Measurements from ENCODE around the gene GNA12. TPM values are rescaled to one million over a fixed set of nuclear protein-coding genes. Genes with fewer than 3 reads are reported as not detected.

Gene GNA12
- total RNA-seq, 2 experiments from 2014 or later, result 14.4 to 18.6 TPM

GRCh38 chr7:2796358-2797352, 47.5 kb downstream of the GNA12 start:
- no peak overlapping the region for H3K4me3 Mint-ChIP-seq
- DNase-seq, result no peak
- ATAC-seq, result no peak
- H3K27me3 Mint-ChIP-seq, result no peaks in the 10 kb centered on the region
- CTCF ChIA-PET, result no interaction called here
- no peaks in the 10 kb centered on the region for H3K9me3 Mint-ChIP-seq (ENCODE audit: low read depth)
- no peak overlapping the region for H3K27ac Mint-ChIP-seq
- H3K36me3 Mint-ChIP-seq, result peaks cover 10% of the 10 kb centered on the region
- H3K4me1 Mint-ChIP-seq, result peaks cover 14% of the 10 kb centered on the region

GRCh38 chr7:2795906-2796305, 48.2 kb downstream of the GNA12 start:
- ATAC-seq, result no peak
- H3K27ac Mint-ChIP-seq, result no peak overlapping the region
- DNase-seq, result no peak
- H3K4me1 Mint-ChIP-seq, result peaks cover 6% of the 10 kb centered on the region
- H3K27me3 Mint-ChIP-seq, result no peaks in the 10 kb centered on the region
- H3K4me3 Mint-ChIP-seq, result no peak overlapping the region
- peaks cover 10% of the 10 kb centered on the region for H3K36me3 Mint-ChIP-seq
- CTCF ChIA-PET, result interaction anchor here (0.7 kb wide), 1 partner anchor 8 kb away, joined by 5 read pairs; no protein-coding TSS in a partner anchor
- H3K9me3 Mint-ChIP-seq (ENCODE audit: low read depth), result no peaks in the 10 kb centered on the region

GRCh38 chr7:2794836-2795636, 49.1 kb downstream of the GNA12 start:
- Mint-ChIP-seq H3K27ac (no peak overlapping the region), H3K27me3 (no peaks in the 10 kb centered on the region), H3K4me3 (no peak overlapping the region), H3K36me3 (peaks cover 10% of the 10 kb centered on the region), H3K4me1 (peaks cover 2% of the 10 kb centered on the region), H3K9me3 (ENCODE audit: low read depth) (no peaks in the 10 kb centered on the region)
- CTCF ChIA-PET, result interaction anchor here (0.7 to 1.3 kb wide), 2 partner anchors 9 to 62 kb away, joined by 3 to 5 read pairs; no protein-coding TSS in a partner anchor
- no peak for ATAC-seq
- DNase-seq, result peak; percentile 18

GRCh38 chr7:2792856-2793487, 51.1 kb downstream of the GNA12 start:
- ATAC-seq (no peak), DNase-seq (peak; percentile 7)
- H3K4me1 Mint-ChIP-seq, result no peaks in the 10 kb centered on the region
- no peaks in the 10 kb centered on the region for H3K9me3 Mint-ChIP-seq (ENCODE audit: low read depth)
- H3K27ac Mint-ChIP-seq, result no peak overlapping the region
- peaks cover 10% of the 10 kb centered on the region for H3K36me3 Mint-ChIP-seq
- no peak overlapping the region for H3K4me3 Mint-ChIP-seq
- CTCF ChIA-PET, result no interaction called here
- no peaks in the 10 kb centered on the region for H3K27me3 Mint-ChIP-seq

GRCh38 chr7:2792235-2792634, 51.9 kb downstream of the GNA12 start:
- DNase-seq, result peak; percentile 9
- ATAC-seq, result no peak
- CTCF ChIA-PET, result no interaction called here

GRCh38 chr7:2791390-2791789, 52.7 kb downstream of the GNA12 start:
- Mint-ChIP-seq H3K4me1 (no peaks in the 10 kb centered on the region), H3K27me3 (no peaks in the 10 kb centered on the region), H3K27ac (no peak overlapping the region), H3K4me3 (no peak overlapping the region), H3K36me3 (peaks cover 10% of the 10 kb centered on the region), H3K9me3 (ENCODE audit: low read depth) (no peaks in the 10 kb centered on the region)
- CTCF ChIA-PET, result interaction anchor here (1.3 kb wide), 1 partner anchor 73 kb away, joined by 3 read pairs; no protein-coding TSS in a partner anchor
- ATAC-seq, result no peak
- DNase-seq, result no peak

More at GRCh38 chr7:2792235-2792634, 51.9 kb downstream of the GNA12 start:
- Mint-ChIP-seq H3K36me3 (peaks cover 10% of the 10 kb centered on the region), H3K9me3 (ENCODE audit: low read depth) (no peaks in the 10 kb centered on the region), H3K27ac (no peak overlapping the region), H3K4me3 (no peak overlapping the region), H3K4me1 (no peaks in the 10 kb centered on the region), H3K27me3 (no peaks in the 10 kb centered on the region)

GRCh38 chr7:2787251-2787951, 56.7 kb downstream of the GNA12 start:
- no peak overlapping the region for H3K4me3 Mint-ChIP-seq
- no peaks in the 10 kb centered on the region for H3K9me3 Mint-ChIP-seq (ENCODE audit: low read depth)
- no peak for ATAC-seq

GRCh38 chr7:2786607-2787116, 57.4 kb downstream of the GNA12 start:
- H3K27ac Mint-ChIP-seq, result no peak overlapping the region
- H3K27me3 Mint-ChIP-seq, result no peaks in the 10 kb centered on the region
- H3K9me3 Mint-ChIP-seq (ENCODE audit: low read depth), result no peaks in the 10 kb centered on the region
- CTCF ChIA-PET, result interaction anchor here (0.9 kb wide), 1 partner anchor 29 kb away, joined by 3 read pairs; no protein-coding TSS in a partner anchor
- no peak for ATAC-seq
- H3K36me3 Mint-ChIP-seq, result peaks cover 5% of the 10 kb centered on the region
- no peak overlapping the region for H3K4me3 Mint-ChIP-seq
- no peak for DNase-seq
- H3K4me1 Mint-ChIP-seq, result peaks cover 12% of the 10 kb centered on the region

More at GRCh38 chr7:2787251-2787951, 56.7 kb downstream of the GNA12 start:
- Mint-ChIP-seq H3K36me3 (peaks cover 3% of the 10 kb centered on the region), H3K4me1 (peaks cover 9% of the 10 kb centered on the region), H3K27ac (no peak overlapping the region), H3K27me3 (no peaks in the 10 kb centered on the region)
- DNase-seq, result no peak
- CTCF ChIA-PET, result interaction anchor here (0.9 kb wide), 1 partner anchor 29 kb away, joined by 3 read pairs; no protein-coding TSS in a partner anchor

GRCh38 chr7:2785071-2785500, 59.0 kb downstream of the GNA12 start:
- Mint-ChIP-seq H3K27ac (no peak overlapping the region), H3K9me3 (ENCODE audit: low read depth) (no peaks in the 10 kb centered on the region), H3K36me3 (peaks cover 5% of the 10 kb centered on the region), H3K27me3 (no peaks in the 10 kb centered on the region), H3K4me3 (no peak overlapping the region), H3K4me1 (peaks cover 15% of the 10 kb centered on the region)
- no peak for ATAC-seq
- no peak for DNase-seq
- CTCF ChIA-PET, result no interaction called here

GRCh38 chr7:2782565-2782964, 61.5 kb downstream of the GNA12 start:
- no peak overlapping the region for H3K4me3 Mint-ChIP-seq

GRCh38 chr7:2782121-2782520, 62.0 kb downstream of the GNA12 start:
- CTCF ChIA-PET, result interaction anchor here (1.0 kb wide), 1 partner anchor 19 kb away, joined by 3 read pairs; no protein-coding TSS in a partner anchor
- Mint-ChIP-seq H3K27me3 (no peaks in the 10 kb centered on the region), H3K4me3 (no peak overlapping the region), H3K4me1 (peaks cover 15% of the 10 kb centered on the region), H3K27ac (no peak overlapping the region), H3K9me3 (ENCODE audit: low read depth) (no peaks in the 10 kb centered on the region), H3K36me3 (peaks cover 5% of the 10 kb centered on the region)
- ATAC-seq, result no peak
- DNase-seq, result no peak

More at GRCh38 chr7:2782565-2782964, 61.5 kb downstream of the GNA12 start:
- Mint-ChIP-seq H3K4me1 (peaks cover 15% of the 10 kb centered on the region), H3K27ac (no peak overlapping the region), H3K9me3 (ENCODE audit: low read depth) (no peaks in the 10 kb centered on the region), H3K36me3 (peaks cover 5% of the 10 kb centered on the region), H3K27me3 (no peaks in the 10 kb centered on the region)
- no peak for ATAC-seq
- DNase-seq, result no peak
- CTCF ChIA-PET, result interaction anchor here (1.0 kb wide), 1 partner anchor 19 kb away, joined by 3 read pairs; no protein-coding TSS in a partner anchor

- H3K27me3 Mint-ChIP-seq, result no peaks in the 10 kb centered on the region
Measured at GRCh38 chr7:2781636-2782035, 62.5 kb downstream of the GNA12 start.

More at GRCh38 chr7:2781636-2782035, 62.5 kb downstream of the GNA12 start:
- no peak overlapping the region for H3K27ac Mint-ChIP-seq
- CTCF ChIA-PET, result interaction anchor here (1.0 kb wide), 1 partner anchor 18 kb away, joined by 3 read pairs; no protein-coding TSS in a partner anchor
- peaks cover 15% of the 10 kb centered on the region for H3K4me1 Mint-ChIP-seq
- peaks cover 5% of the 10 kb centered on the region for H3K36me3 Mint-ChIP-seq
- H3K9me3 Mint-ChIP-seq (ENCODE audit: low read depth), result no peaks in the 10 kb centered on the region
- ATAC-seq, result no peak
- H3K4me3 Mint-ChIP-seq, result no peak overlapping the region
- no peak for DNase-seq

Measured in activated CD8-positive, alpha-beta memory T cell treated with anti-CD3 and anti-CD28 coated beads, Interleukin-2, amount 10 ng/mL, durations not matched to agents 7 days and 5 days (primary cell).